Mesothelial cell of epicardium (in vitro differentiated cells): ENCODE measurements around the gene SH3BGRL2. TPM values are rescaled to one million over a fixed set of nuclear protein-coding genes. Genes with fewer than 3 reads are reported as not detected.

Experiments
- DNase-seq, 2 experiments: peaks; one replicate each; pipeline ENCODE4 v3.0.0; 2021; ENCODE audit warnings: low spot score in 2 of 2; ENCODE audit not compliant: unreplicated experiment in 2 of 2
- H3K27ac Mint-ChIP-seq: 2 replicates; pipeline ENCODE4 v1.8.0; 2021; ENCODE audit warnings: mixed read lengths
- H3K27me3 Mint-ChIP-seq: 2 replicates; pipeline ENCODE4 v1.8.0; 2021; ENCODE audit warnings: low read depth, mixed read lengths
- H3K36me3 Mint-ChIP-seq: 2 replicates; pipeline ENCODE4 v1.8.0; 2021; ENCODE audit warnings: mixed read lengths
- H3K4me1 Mint-ChIP-seq: 2 replicates; pipeline ENCODE4 v1.8.0; 2021; ENCODE audit warnings: mixed read lengths
- H3K4me3 Mint-ChIP-seq: 2 replicates; pipeline ENCODE4 v1.8.0; 2021; ENCODE audit warnings: mild to moderate bottlenecking, moderate library complexity, mixed read lengths
- H3K9me3 Mint-ChIP-seq: 2 replicates; pipeline ENCODE4 v1.8.0; 2021; ENCODE audit warnings: mixed read lengths
- CTCF ChIP-seq: fragments of 200-600 bp; sonication (generic); IDR thresholded peaks from one replicate; pipeline ENCODE4 v1.5.0; 2021; ENCODE audit warnings: antibody characterized with exemption; ENCODE audit not compliant: unreplicated experiment
- total RNA-seq: library from RNA; stranded (reverse); gene quantifications from 3 replicates; pipeline ENCODE4 v1.2.1, GENCODE V29; 2021

SH3BGRL2 gene
- total RNA-seq, 1 donor from 2014 or later = 26.1 TPM

- DNase-seq = no peak
- H3K27ac Mint-ChIP-seq = no peak overlapping the region
- H3K4me3 Mint-ChIP-seq = no peak overlapping the region
- no peaks in the 10 kb centered on the region for H3K27me3 Mint-ChIP-seq
- TF ChIP-seq CTCF = no peak
- peaks cover 50% of the 10 kb centered on the region for H3K4me1 Mint-ChIP-seq
- peaks cover 13% of the 10 kb centered on the region for H3K36me3 Mint-ChIP-seq
- no peaks in the 10 kb centered on the region for H3K9me3 Mint-ChIP-seq
These were observed 26.5 kb upstream of the SH3BGRL2 start for GRCh38 chr6:79604583-79605037.

GRCh38 chr6:79605061-79605460 is 26.1 kb upstream of the SH3BGRL2 start:
- H3K27me3 Mint-ChIP-seq = no peaks in the 10 kb centered on the region
- H3K9me3 Mint-ChIP-seq = no peaks in the 10 kb centered on the region
- H3K36me3 Mint-ChIP-seq = peaks cover 13% of the 10 kb centered on the region
- no peak for TF ChIP-seq CTCF
- DNase-seq = no peak
- no peak overlapping the region for H3K27ac Mint-ChIP-seq
- no peak overlapping the region for H3K4me3 Mint-ChIP-seq
- H3K4me1 Mint-ChIP-seq = peaks cover 49% of the 10 kb centered on the region

- peaks cover 47% of the 10 kb centered on the region for H3K4me1 Mint-ChIP-seq
- no peak overlapping the region for H3K27ac Mint-ChIP-seq
- H3K36me3 Mint-ChIP-seq = peaks cover 13% of the 10 kb centered on the region
- no peaks in the 10 kb centered on the region for H3K9me3 Mint-ChIP-seq
- H3K27me3 Mint-ChIP-seq = no peaks in the 10 kb centered on the region
- no peak for DNase-seq
- no peak overlapping the region for H3K4me3 Mint-ChIP-seq
- no peak for TF ChIP-seq CTCF
These were observed 25.0 kb upstream of the SH3BGRL2 start for GRCh38 chr6:79605968-79606764.

- Mint-ChIP-seq H3K36me3 (peaks cover 13% of the 10 kb centered on the region), H3K27me3 (no peaks in the 10 kb centered on the region), H3K9me3 (no peaks in the 10 kb centered on the region), H3K4me3 (no peak overlapping the region), H3K27ac (peak overlapping the region; percentile 70), H3K4me1 (peaks cover 47% of the 10 kb centered on the region)
- no peak for DNase-seq
- TF ChIP-seq CTCF = no peak
These were observed 24.1 kb upstream of the SH3BGRL2 start for GRCh38 chr6:79607000-79607399.

- Mint-ChIP-seq H3K36me3 (peaks cover 13% of the 10 kb centered on the region), H3K27ac (peak overlapping the region; percentile 81), H3K4me1 (peaks cover 42% of the 10 kb centered on the region), H3K9me3 (no peaks in the 10 kb centered on the region), H3K4me3 (no peak overlapping the region), H3K27me3 (no peaks in the 10 kb centered on the region)
- DNase-seq = no peak
- no peak for TF ChIP-seq CTCF
These were observed 22.6 kb upstream of the SH3BGRL2 start for GRCh38 chr6:79608334-79609224.
